HEK293 (cell line): Measurements from ENCODE around the gene DLEC1.

ENCODE experiments used
- GFI1B ChIP-seq: fragments of 450-650 bp; formaldehyde crosslinking; IDR thresholded peaks from 2 replicates; pipeline ENCODE4 v1.5.1; 2016; ENCODE audit warnings: missing biosample characterization, missing genetic modification characterization
- KLF10 ChIP-seq: fragments of 450-650 bp; IDR thresholded peaks from 2 replicates; pipeline ENCODE4 v1.5.1; 2018; ENCODE audit warnings: missing biosample characterization, mild to moderate bottlenecking, missing genetic modification characterization
- SP7 ChIP-seq: fragments of 450-650 bp; formaldehyde crosslinking; IDR thresholded peaks from 2 replicates; pipeline ENCODE4 v1.5.1; 2016; ENCODE audit warnings: missing biosample characterization, missing genetic modification characterization
- ZBTB1 ChIP-seq: fragments of 450-650 bp; formaldehyde crosslinking; IDR thresholded peaks from 2 replicates; pipeline ENCODE4 v1.5.1; 2016; ENCODE audit warnings: missing biosample characterization, missing genetic modification characterization
- ZBTB17 ChIP-seq: fragments of 450-650 bp; formaldehyde crosslinking; IDR thresholded peaks from 2 replicates; pipeline ENCODE4 v1.5.1; 2016; ENCODE audit warnings: missing biosample characterization, missing genetic modification characterization
- ZBTB20 ChIP-seq: fragments of 450-650 bp; formaldehyde crosslinking; IDR thresholded peaks from 2 replicates; pipeline ENCODE4 v1.5.1; 2016; ENCODE audit warnings: missing biosample characterization, missing genetic modification characterization
- ZBTB7A ChIP-seq: fragments of 450-650 bp; formaldehyde crosslinking; IDR thresholded peaks from 2 replicates; pipeline ENCODE4 v1.5.1; 2016; ENCODE audit warnings: low read depth, missing biosample characterization, missing genetic modification characterization
- ZBTB8A ChIP-seq: fragments of 450-650 bp; formaldehyde crosslinking; IDR thresholded peaks from 2 replicates; pipeline ENCODE4 v1.5.1; 2016; ENCODE audit warnings: missing biosample characterization, missing genetic modification characterization
- ZNF10 ChIP-seq: fragments of 450-650 bp; formaldehyde crosslinking; IDR thresholded peaks from 2 replicates; pipeline ENCODE4 v1.5.1; 2017; ENCODE audit warnings: missing biosample characterization, missing genetic modification characterization
- ZNF174 ChIP-seq: fragments of 450-650 bp; formaldehyde crosslinking; IDR thresholded peaks from 2 replicates; pipeline ENCODE4 v1.5.0; 2017; ENCODE audit warnings: missing biosample characterization, mild to moderate bottlenecking, missing genetic modification characterization
- ZNF19 ChIP-seq: fragments of 450-650 bp; formaldehyde crosslinking; IDR thresholded peaks from 2 replicates; pipeline ENCODE4; 2016; ENCODE audit warnings: missing biosample characterization, missing genetic modification characterization, low read depth
- ZNF239 ChIP-seq: fragments of 450-650 bp; formaldehyde crosslinking; IDR thresholded peaks from 2 replicates; pipeline ENCODE4 v1.5.1; 2016; ENCODE audit warnings: missing biosample characterization, missing genetic modification characterization
- ZNF24 ChIP-seq: fragments of 450-650 bp; formaldehyde crosslinking; IDR thresholded peaks from 2 replicates; pipeline ENCODE4 v1.5.1; 2016; ENCODE audit warnings: missing biosample characterization, missing genetic modification characterization
- ZNF248 ChIP-seq: fragments of 450-650 bp; formaldehyde crosslinking; IDR thresholded peaks from 2 replicates; pipeline ENCODE4 v1.5.1; 2017; ENCODE audit warnings: missing biosample characterization, missing genetic modification characterization
- ZNF302 ChIP-seq: fragments of 450-650 bp; formaldehyde crosslinking; IDR thresholded peaks from 2 replicates; pipeline ENCODE4 v1.5.1; 2016; ENCODE audit warnings: missing biosample characterization, missing genetic modification characterization, low read depth
- ZNF433 ChIP-seq: fragments of 450-650 bp; formaldehyde crosslinking; IDR thresholded peaks from 2 replicates; pipeline ENCODE4 v1.5.1; 2016; ENCODE audit warnings: missing biosample characterization, missing genetic modification characterization, low read depth
- ZNF596 ChIP-seq: fragments of 450-650 bp; IDR thresholded peaks from 2 replicates; pipeline ENCODE4 v1.5.0; 2018; ENCODE audit warnings: missing biosample characterization, mild to moderate bottlenecking, missing genetic modification characterization, moderate library complexity
- ZNF600 ChIP-seq: fragments of 450-650 bp; formaldehyde crosslinking; IDR thresholded peaks from 2 replicates; pipeline ENCODE4 v1.5.1; 2016; ENCODE audit warnings: missing biosample characterization, missing genetic modification characterization
- ZNF610 ChIP-seq: fragments of 450-650 bp; formaldehyde crosslinking; IDR thresholded peaks from 2 replicates; pipeline ENCODE4 v1.5.1; 2016; ENCODE audit warnings: missing biosample characterization, missing genetic modification characterization, borderline replicate concordance
- ZNF623 ChIP-seq: fragments of 450-650 bp; formaldehyde crosslinking; IDR thresholded peaks from 2 replicates; pipeline ENCODE4 v1.5.1; 2016; ENCODE audit warnings: missing biosample characterization, missing genetic modification characterization
- ZNF626 ChIP-seq: fragments of 450-650 bp; sonication (Bioruptor Pico); formaldehyde crosslinking; IDR thresholded peaks from 2 replicates; pipeline ENCODE4 v1.5.1; 2018; ENCODE audit warnings: missing biosample characterization, missing genetic modification characterization, inconsistent platforms
- ZNF701 ChIP-seq: fragments of 450-650 bp; formaldehyde crosslinking; IDR thresholded peaks from 2 replicates; pipeline ENCODE4 v1.5.1; 2016; ENCODE audit warnings: missing biosample characterization, missing genetic modification characterization
- ZNF830 ChIP-seq: fragments of 450-650 bp; IDR thresholded peaks from 2 replicates; pipeline ENCODE4 v1.5.0; 2018; ENCODE audit warnings: missing biosample characterization, missing genetic modification characterization, low read depth, mild to moderate bottlenecking, moderate library complexity
- ZNF837 ChIP-seq: fragments of 450-650 bp; formaldehyde crosslinking; IDR thresholded peaks from 2 replicates; pipeline ENCODE4 v1.5.1; 2016; ENCODE audit warnings: missing biosample characterization, missing genetic modification characterization
- TF ChIP-seq, protein P1 (sequence below): fragments of 450-650 bp; formaldehyde crosslinking; IDR thresholded peaks from 2 replicates; pipeline ENCODE4 v1.5.1; 2016; ENCODE audit warnings: missing biosample characterization, missing genetic modification characterization, borderline replicate concordance
- TF ChIP-seq, protein P2 (sequence below): fragments of 450-650 bp; formaldehyde crosslinking; IDR thresholded peaks from 2 replicates; pipeline ENCODE4 v1.5.1; 2016; ENCODE audit warnings: missing biosample characterization, missing genetic modification characterization, borderline replicate concordance
- TF ChIP-seq, protein P3 (sequence below): fragments of 450-650 bp; formaldehyde crosslinking; IDR thresholded peaks from 2 replicates; pipeline ENCODE4 v1.5.1; 2016; ENCODE audit warnings: missing biosample characterization, missing genetic modification characterization
- TF ChIP-seq, protein P4 (sequence below): fragments of 450-650 bp; formaldehyde crosslinking; IDR thresholded peaks from 2 replicates; pipeline ENCODE4 v1.5.1; 2016; ENCODE audit warnings: missing biosample characterization, missing genetic modification characterization
- TF ChIP-seq, protein P5 (sequence below): fragments of 450-650 bp; formaldehyde crosslinking; IDR thresholded peaks from 2 replicates; pipeline ENCODE4 v1.5.1; 2016; ENCODE audit warnings: missing biosample characterization, missing genetic modification characterization
- TF ChIP-seq, protein P6 (sequence below): fragments of 450-650 bp; formaldehyde crosslinking; IDR thresholded peaks from 2 replicates; pipeline ENCODE4 v1.5.1; 2016; ENCODE audit warnings: missing biosample characterization, missing genetic modification characterization

Gene DLEC1

DNA sequence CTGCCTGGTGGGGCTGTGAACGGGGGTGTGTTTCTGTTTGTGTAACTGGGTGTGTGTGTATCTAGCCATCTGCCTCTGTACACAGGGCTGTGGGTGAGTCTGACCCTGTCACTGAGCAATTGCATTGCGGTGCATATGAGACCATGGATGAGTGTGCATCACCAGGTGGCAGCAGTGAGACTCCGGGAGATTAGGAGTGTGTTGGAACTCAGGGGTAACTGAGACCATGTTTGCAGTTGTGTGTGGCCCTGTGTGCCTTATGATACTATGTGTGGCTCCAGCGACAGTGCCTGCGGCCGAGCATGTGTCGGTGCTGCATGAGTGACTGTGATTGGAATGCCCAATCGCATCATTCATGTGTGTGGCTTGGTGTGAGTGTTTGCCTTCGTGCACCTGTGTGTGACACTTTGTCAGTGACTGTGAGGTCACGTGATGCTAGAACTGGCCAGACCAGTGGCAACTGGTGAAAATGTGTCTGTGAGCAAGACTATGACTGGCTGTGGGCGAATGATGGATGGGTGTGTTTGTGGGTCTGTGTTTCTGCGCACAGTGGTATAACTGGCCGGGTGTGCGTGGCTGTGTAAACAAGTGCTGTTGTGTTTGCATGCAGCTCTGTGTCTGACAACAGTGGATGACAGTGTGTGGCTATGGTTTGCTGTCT is 34.5 kb upstream of the DLEC1 start (continued):
- TF ChIP-seq, protein P1, sequence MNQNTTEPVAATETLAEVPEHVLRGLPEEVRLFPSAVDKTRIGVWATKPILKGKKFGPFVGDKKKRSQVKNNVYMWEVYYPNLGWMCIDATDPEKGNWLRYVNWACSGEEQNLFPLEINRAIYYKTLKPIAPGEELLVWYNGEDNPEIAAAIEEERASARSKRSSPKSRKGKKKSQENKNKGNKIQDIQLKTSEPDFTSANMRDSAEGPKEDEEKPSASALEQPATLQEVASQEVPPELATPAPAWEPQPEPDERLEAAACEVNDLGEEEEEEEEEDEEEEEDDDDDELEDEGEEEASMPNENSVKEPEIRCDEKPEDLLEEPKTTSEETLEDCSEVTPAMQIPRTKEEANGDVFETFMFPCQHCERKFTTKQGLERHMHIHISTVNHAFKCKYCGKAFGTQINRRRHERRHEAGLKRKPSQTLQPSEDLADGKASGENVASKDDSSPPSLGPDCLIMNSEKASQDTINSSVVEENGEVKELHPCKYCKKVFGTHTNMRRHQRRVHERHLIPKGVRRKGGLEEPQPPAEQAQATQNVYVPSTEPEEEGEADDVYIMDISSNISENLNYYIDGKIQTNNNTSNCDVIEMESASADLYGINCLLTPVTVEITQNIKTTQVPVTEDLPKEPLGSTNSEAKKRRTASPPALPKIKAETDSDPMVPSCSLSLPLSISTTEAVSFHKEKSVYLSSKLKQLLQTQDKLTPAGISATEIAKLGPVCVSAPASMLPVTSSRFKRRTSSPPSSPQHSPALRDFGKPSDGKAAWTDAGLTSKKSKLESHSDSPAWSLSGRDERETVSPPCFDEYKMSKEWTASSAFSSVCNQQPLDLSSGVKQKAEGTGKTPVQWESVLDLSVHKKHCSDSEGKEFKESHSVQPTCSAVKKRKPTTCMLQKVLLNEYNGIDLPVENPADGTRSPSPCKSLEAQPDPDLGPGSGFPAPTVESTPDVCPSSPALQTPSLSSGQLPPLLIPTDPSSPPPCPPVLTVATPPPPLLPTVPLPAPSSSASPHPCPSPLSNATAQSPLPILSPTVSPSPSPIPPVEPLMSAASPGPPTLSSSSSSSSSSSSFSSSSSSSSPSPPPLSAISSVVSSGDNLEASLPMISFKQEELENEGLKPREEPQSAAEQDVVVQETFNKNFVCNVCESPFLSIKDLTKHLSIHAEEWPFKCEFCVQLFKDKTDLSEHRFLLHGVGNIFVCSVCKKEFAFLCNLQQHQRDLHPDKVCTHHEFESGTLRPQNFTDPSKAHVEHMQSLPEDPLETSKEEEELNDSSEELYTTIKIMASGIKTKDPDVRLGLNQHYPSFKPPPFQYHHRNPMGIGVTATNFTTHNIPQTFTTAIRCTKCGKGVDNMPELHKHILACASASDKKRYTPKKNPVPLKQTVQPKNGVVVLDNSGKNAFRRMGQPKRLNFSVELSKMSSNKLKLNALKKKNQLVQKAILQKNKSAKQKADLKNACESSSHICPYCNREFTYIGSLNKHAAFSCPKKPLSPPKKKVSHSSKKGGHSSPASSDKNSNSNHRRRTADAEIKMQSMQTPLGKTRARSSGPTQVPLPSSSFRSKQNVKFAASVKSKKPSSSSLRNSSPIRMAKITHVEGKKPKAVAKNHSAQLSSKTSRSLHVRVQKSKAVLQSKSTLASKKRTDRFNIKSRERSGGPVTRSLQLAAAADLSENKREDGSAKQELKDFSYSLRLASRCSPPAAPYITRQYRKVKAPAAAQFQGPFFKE (tag by site-specific recombination) = no peak
- TF ChIP-seq, protein P2, sequence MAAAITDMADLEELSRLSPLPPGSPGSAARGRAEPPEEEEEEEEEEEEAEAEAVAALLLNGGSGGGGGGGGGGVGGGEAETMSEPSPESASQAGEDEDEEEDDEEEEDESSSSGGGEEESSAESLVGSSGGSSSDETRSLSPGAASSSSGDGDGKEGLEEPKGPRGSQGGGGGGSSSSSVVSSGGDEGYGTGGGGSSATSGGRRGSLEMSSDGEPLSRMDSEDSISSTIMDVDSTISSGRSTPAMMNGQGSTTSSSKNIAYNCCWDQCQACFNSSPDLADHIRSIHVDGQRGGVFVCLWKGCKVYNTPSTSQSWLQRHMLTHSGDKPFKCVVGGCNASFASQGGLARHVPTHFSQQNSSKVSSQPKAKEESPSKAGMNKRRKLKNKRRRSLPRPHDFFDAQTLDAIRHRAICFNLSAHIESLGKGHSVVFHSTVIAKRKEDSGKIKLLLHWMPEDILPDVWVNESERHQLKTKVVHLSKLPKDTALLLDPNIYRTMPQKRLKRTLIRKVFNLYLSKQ (tag by site-specific recombination) = no peak
- TF ChIP-seq ZNF433 (tag by site-specific recombination) (no peak), ZNF239 (tag by site-specific recombination) (no peak), ZNF610 (no peak), ZNF830 (no peak), ZNF24 (tag by site-specific recombination) (no peak), ZNF596 (tag by site-specific recombination) (no peak), ZNF623 (tag by site-specific recombination) (no peak), ZNF248 (tag by site-specific recombination) (no peak), ZBTB17 (no peak), ZBTB8A (no peak), ZBTB7A (tag by site-specific recombination) (no peak), ZNF837 (tag by site-specific recombination) (no peak), ZNF19 (tag by site-specific recombination) (no peak), ZNF626 (tag by site-specific recombination) (no peak), SP7 (tag by site-specific recombination) (0 out of 2 replicates have a peak, but pooled peaks have one; percentile 35), ZNF174 (tag by site-specific recombination) (no peak), ZNF10 (tag by site-specific recombination) (no peak), ZBTB20 (tag by site-specific recombination) (no peak), KLF10 (tag by site-specific recombination) (no peak), ZNF701 (tag by site-specific recombination) (no peak), ZBTB1 (tag by site-specific recombination) (no peak), ZNF302 (tag by site-specific recombination) (no peak), ZNF600 (tag by site-specific recombination) (peak; percentile 82; the same call in 1 of the 2 replicates), GFI1B (tag by site-specific recombination) (no peak)
- TF ChIP-seq, protein P3, sequence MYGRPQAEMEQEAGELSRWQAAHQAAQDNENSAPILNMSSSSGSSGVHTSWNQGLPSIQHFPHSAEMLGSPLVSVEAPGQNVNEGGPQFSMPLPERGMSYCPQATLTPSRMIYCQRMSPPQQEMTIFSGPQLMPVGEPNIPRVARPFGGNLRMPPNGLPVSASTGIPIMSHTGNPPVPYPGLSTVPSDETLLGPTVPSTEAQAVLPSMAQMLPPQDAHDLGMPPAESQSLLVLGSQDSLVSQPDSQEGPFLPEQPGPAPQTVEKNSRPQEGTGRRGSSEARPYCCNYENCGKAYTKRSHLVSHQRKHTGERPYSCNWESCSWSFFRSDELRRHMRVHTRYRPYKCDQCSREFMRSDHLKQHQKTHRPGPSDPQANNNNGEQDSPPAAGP (tag by site-specific recombination) = 0 out of 2 replicates have a peak, but pooled peaks have one; percentile 52
- TF ChIP-seq, protein P4, sequence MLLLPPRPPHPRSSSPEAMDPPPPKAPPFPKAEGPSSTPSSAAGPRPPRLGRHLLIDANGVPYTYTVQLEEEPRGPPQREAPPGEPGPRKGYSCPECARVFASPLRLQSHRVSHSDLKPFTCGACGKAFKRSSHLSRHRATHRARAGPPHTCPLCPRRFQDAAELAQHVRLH (tag by site-specific recombination) = no peak
- TF ChIP-seq, protein P5, sequence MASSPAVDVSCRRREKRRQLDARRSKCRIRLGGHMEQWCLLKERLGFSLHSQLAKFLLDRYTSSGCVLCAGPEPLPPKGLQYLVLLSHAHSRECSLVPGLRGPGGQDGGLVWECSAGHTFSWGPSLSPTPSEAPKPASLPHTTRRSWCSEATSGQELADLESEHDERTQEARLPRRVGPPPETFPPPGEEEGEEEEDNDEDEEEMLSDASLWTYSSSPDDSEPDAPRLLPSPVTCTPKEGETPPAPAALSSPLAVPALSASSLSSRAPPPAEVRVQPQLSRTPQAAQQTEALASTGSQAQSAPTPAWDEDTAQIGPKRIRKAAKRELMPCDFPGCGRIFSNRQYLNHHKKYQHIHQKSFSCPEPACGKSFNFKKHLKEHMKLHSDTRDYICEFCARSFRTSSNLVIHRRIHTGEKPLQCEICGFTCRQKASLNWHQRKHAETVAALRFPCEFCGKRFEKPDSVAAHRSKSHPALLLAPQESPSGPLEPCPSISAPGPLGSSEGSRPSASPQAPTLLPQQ (tag by site-specific recombination) = no peak
- TF ChIP-seq, protein P6, sequence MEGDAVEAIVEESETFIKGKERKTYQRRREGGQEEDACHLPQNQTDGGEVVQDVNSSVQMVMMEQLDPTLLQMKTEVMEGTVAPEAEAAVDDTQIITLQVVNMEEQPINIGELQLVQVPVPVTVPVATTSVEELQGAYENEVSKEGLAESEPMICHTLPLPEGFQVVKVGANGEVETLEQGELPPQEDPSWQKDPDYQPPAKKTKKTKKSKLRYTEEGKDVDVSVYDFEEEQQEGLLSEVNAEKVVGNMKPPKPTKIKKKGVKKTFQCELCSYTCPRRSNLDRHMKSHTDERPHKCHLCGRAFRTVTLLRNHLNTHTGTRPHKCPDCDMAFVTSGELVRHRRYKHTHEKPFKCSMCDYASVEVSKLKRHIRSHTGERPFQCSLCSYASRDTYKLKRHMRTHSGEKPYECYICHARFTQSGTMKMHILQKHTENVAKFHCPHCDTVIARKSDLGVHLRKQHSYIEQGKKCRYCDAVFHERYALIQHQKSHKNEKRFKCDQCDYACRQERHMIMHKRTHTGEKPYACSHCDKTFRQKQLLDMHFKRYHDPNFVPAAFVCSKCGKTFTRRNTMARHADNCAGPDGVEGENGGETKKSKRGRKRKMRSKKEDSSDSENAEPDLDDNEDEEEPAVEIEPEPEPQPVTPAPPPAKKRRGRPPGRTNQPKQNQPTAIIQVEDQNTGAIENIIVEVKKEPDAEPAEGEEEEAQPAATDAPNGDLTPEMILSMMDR (tag by site-specific recombination) = peak; percentile 83
